NCI-H2029 treated with DMSO at 0.1 percent for 48 hours (cell line): Measurements from ENCODE around the gene CRADD.
A peak's percentile ranks its signal among the peaks of the same experiment; 100 is the strongest.
"Not testable (repeated sequence)": the region's sequence is repeated elsewhere in the genome, so short reads cannot be mapped to it uniquely, and the experiment has no call there.

Experiments
- DNase-seq: peaks from one replicate; lab custom pipeline; 2025; lab: John Stamatoyannopoulos, UW

CRADD gene

GRCh38 chr12:93737457-93738198 lies 60.5 kb downstream of the CRADD start:
- DNase-seq: no peak

- no peak for DNase-seq
These were observed 61.3 kb downstream of the CRADD start for GRCh38 chr12:93738199-93739058.

GRCh38 chr12:93740751-93741150 lies 63.6 kb downstream of the CRADD start:
- no peak for DNase-seq

GRCh38 chr12:93741659-93742109 lies 64.5 kb downstream of the CRADD start:
- DNase-seq: no peak

- DNase-seq: peak; percentile 45
These were observed 65.1 kb downstream of the CRADD start for GRCh38 chr12:93742110-93742934.

GRCh38 chr12:93743229-93743998 lies 66.2 kb downstream of the CRADD start:
- no peak for DNase-seq

GRCh38 chr12:93743999-93744689 lies 67.0 kb downstream of the CRADD start:
- no peak for DNase-seq

- no peak for DNase-seq
These were observed 68.1 kb downstream of the CRADD start for GRCh38 chr12:93745286-93745685.

- no peak for DNase-seq
These were observed 69.5 kb downstream of the CRADD start for GRCh38 chr12:93746572-93747168.

- no peak for DNase-seq
These were observed 71.7 kb downstream of the CRADD start for GRCh38 chr12:93748672-93749383.

- DNase-seq: no peak
These were observed 72.3 kb downstream of the CRADD start for GRCh38 chr12:93749515-93749914.

GRCh38 chr12:93750056-93750455 lies 72.9 kb downstream of the CRADD start:
- no peak for DNase-seq

- DNase-seq: no peak
These were observed 74.9 kb downstream of the CRADD start for GRCh38 chr12:93751864-93752610.

- DNase-seq: no peak
These were observed 76.1 kb downstream of the CRADD start for GRCh38 chr12:93753285-93753684.

GRCh38 chr12:93753838-93754429 lies 76.8 kb downstream of the CRADD start:
- no peak for DNase-seq

GRCh38 chr12:93754859-93755258 lies 77.7 kb downstream of the CRADD start:
- not testable (repeated sequence) for DNase-seq

GRCh38 chr12:93756288-93756687 lies 79.1 kb downstream of the CRADD start:
- DNase-seq: no peak

- DNase-seq: no peak
These were observed 80.9 kb downstream of the CRADD start for GRCh38 chr12:93757792-93758694.
